Bronchial epithelial cell (primary cell): ENCODE results near the gene USP6NL. TPM values are rescaled to one million over a fixed set of nuclear protein-coding genes. Genes with fewer than 3 reads are reported as not detected.

ENCODE experiments used
- DNase-seq: peaks from one replicate; pipeline ENCODE4 v3.0.0-alpha.2; 2010; ENCODE audit warnings: low read depth
- FAIRE-seq: peaks from 2 replicates; lab custom pipeline; 2011; peaks lifted over from hg19 to GRCh38; lab: Jason Lieb, UNC
- H3K27me3 ChIP-seq: 2 replicates; pipeline ENCODE4 v1.5.1; 2011; ENCODE audit warnings: low read length; ENCODE audit not compliant: control insufficient read depth, insufficient read depth
- H3K36me3 ChIP-seq: 2 replicates; pipeline ENCODE4 v1.5.1; 2011; ENCODE audit warnings: low read length; ENCODE audit not compliant: control insufficient read depth, insufficient read depth
- H3K4me3 ChIP-seq: 2 replicates; pipeline ENCODE4 v1.5.1; 2011; ENCODE audit warnings: mild to moderate bottlenecking, low read depth, low read length, control low read depth
- total RNA-seq: library from RNA; depleted of rRNA; stranded (reverse); fragments of >200 nt; gene quantifications from 2 replicates; pipeline ENCODE4 v1.2.1, GENCODE V29; 2014
- TF ChIP-seq, protein P1 (sequence below): IDR thresholded peaks from 2 replicates; pipeline ENCODE4 v1.5.1; 2011; ENCODE audit warnings: mild to moderate bottlenecking, moderate library complexity, low read length, control low read depth, inconsistent platforms; ENCODE audit not compliant: insufficient read depth, severe bottlenecking

The USP6NL gene
- total RNA-seq, 1 donor from 2014 or later, result 8.7 TPM

- TF ChIP-seq, protein P1, sequence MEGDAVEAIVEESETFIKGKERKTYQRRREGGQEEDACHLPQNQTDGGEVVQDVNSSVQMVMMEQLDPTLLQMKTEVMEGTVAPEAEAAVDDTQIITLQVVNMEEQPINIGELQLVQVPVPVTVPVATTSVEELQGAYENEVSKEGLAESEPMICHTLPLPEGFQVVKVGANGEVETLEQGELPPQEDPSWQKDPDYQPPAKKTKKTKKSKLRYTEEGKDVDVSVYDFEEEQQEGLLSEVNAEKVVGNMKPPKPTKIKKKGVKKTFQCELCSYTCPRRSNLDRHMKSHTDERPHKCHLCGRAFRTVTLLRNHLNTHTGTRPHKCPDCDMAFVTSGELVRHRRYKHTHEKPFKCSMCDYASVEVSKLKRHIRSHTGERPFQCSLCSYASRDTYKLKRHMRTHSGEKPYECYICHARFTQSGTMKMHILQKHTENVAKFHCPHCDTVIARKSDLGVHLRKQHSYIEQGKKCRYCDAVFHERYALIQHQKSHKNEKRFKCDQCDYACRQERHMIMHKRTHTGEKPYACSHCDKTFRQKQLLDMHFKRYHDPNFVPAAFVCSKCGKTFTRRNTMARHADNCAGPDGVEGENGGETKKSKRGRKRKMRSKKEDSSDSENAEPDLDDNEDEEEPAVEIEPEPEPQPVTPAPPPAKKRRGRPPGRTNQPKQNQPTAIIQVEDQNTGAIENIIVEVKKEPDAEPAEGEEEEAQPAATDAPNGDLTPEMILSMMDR, result no peak
- H3K27me3 ChIP-seq, result no peaks in the 10 kb centered on the region
- FAIRE-seq, result no peak
- DNase-seq, result no peak
- no peak overlapping the region for H3K4me3 ChIP-seq
- H3K36me3 ChIP-seq, result no peaks in the 10 kb centered on the region
These were observed 83.2 kb downstream of the USP6NL start for GRCh38 chr10:11528286-11528685.

DNA sequence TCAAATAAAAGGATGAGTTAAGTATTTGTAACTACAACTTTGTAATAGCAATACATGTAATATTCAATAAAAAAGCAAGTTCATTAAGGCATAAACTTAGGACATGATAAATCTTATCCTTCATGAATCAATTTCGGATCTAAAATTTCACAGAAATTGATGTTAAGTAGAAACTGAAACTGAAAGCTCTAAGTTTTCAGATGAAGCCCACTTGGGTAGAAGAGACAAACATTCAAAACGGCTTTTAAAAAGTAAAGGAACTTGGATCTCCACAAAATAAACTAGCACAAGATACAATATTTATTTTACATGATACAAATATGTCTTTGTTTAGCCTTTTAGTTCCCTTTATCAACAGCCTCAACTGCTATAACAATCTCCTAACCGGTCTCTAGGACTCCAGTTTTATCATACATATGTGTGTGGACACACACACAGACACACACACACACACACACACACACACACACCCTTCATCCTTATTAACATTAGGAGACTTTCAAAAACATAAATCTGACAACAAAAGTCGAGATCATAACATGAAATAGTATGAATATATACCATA is 83.7 kb downstream of the USP6NL start:
- DNase-seq (no peak), FAIRE-seq (no peak)
- TF ChIP-seq, protein P1, result no peak
- Histone ChIP-seq H3K4me3 (no peak overlapping the region), H3K27me3 (no peaks in the 10 kb centered on the region), H3K36me3 (no peaks in the 10 kb centered on the region)

DNA sequence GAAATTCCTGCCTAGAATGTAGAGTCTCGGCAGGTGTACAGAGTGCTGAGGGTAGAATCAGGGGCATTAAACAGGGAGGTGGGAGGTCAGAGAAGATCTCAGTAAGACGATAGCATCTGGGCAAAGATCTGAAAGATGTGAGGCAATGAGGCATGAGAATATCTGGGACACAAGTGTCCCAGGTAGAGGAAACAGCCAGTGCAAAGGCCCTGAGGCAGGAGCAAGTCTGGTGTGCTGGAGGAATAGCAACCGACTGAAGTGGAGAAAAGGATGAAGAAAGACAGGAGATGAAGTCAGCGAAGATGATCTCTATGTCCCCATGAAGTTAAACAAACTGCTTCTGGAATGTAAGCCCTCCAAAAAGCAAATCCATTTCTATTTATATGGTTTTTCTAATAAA is 84.4 kb downstream of the USP6NL start:
- no peaks in the 10 kb centered on the region for H3K36me3 ChIP-seq
- TF ChIP-seq, protein P1, result no peak
- H3K27me3 ChIP-seq, result no peaks in the 10 kb centered on the region
- DNase-seq (no peak), FAIRE-seq (no peak)
- no peak overlapping the region for H3K4me3 ChIP-seq

- DNase-seq, result no peak
- no peak overlapping the region for H3K4me3 ChIP-seq
- FAIRE-seq, result no peak
- TF ChIP-seq, protein P1, result no peak
- no peaks in the 10 kb centered on the region for H3K27me3 ChIP-seq
- no peaks in the 10 kb centered on the region for H3K36me3 ChIP-seq
These were observed 85.9 kb downstream of the USP6NL start for GRCh38 chr10:11525503-11525902.

- H3K4me3 ChIP-seq, result no peak overlapping the region
- FAIRE-seq (no peak), DNase-seq (no peak)
- TF ChIP-seq, protein P1, result no peak
- H3K27me3 ChIP-seq, result no peaks in the 10 kb centered on the region
- no peaks in the 10 kb centered on the region for H3K36me3 ChIP-seq
These were observed 88.6 kb downstream of the USP6NL start for GRCh38 chr10:11522821-11523245.

GRCh38 chr10:11521860-11522259 is 89.6 kb downstream of the USP6NL start:
- H3K27me3 ChIP-seq, result no peaks in the 10 kb centered on the region
- H3K36me3 ChIP-seq, result no peaks in the 10 kb centered on the region
- no peak overlapping the region for H3K4me3 ChIP-seq
- peak; percentile 13 for DNase-seq
- FAIRE-seq, result no peak
- TF ChIP-seq, protein P1, result no peak
